Astrocyte (in vitro differentiated cells and primary cell): ENCODE measurements around the gene RHOB. TPM values are rescaled to one million over a fixed set of nuclear protein-coding genes. Genes with fewer than 3 reads are reported as not detected.

Experiments
- DNase-seq: peaks from one replicate; pipeline ENCODE4 v3.0.0-alpha.2; 2010; ENCODE audit warnings: low read depth
- FAIRE-seq: peaks from 2 replicates; lab custom pipeline; 2011; peaks lifted over from hg19 to GRCh38; lab: Jason Lieb, UNC
- H2AFZ ChIP-seq: 2 replicates; pipeline ENCODE4 v1.6.0; 2012; ENCODE audit warnings: low read depth, low read length, inconsistent platforms
- H3K27ac ChIP-seq: 2 replicates; pipeline ENCODE4 v1.5.1; 2011; ENCODE audit warnings: low read depth, low read length, inconsistent platforms
- H3K27me3 ChIP-seq: 2 replicates; pipeline ENCODE4 v1.6.0; 2011; ENCODE audit warnings: low read length, inconsistent platforms; ENCODE audit not compliant: insufficient read depth
- H3K36me3 ChIP-seq: 2 replicates; pipeline ENCODE4 v1.5.1; 2011; ENCODE audit warnings: low read length, inconsistent platforms; ENCODE audit not compliant: insufficient read depth
- H3K4me1 ChIP-seq: 2 replicates; pipeline ENCODE4 v1.5.1; 2011; ENCODE audit warnings: low read length, inconsistent platforms; ENCODE audit not compliant: insufficient read depth
- H3K4me2 ChIP-seq: 2 replicates; pipeline ENCODE4 v1.6.0; 2012; ENCODE audit warnings: low read length, inconsistent platforms
- H3K4me3 ChIP-seq: 2 replicates; pipeline ENCODE4 v1.5.1; 2011; ENCODE audit warnings: low read depth, mild to moderate bottlenecking, low read length, inconsistent platforms; ENCODE audit not compliant: insufficient read depth
- H3K79me2 ChIP-seq: 2 replicates; pipeline ENCODE4 v1.6.0; 2012; ENCODE audit warnings: mild to moderate bottlenecking, low read length, inconsistent platforms; ENCODE audit not compliant: insufficient read depth
- H3K9ac ChIP-seq: 2 replicates; pipeline ENCODE4 v1.6.0; 2012; ENCODE audit warnings: mild to moderate bottlenecking, low read length, inconsistent platforms
- H3K9me3 ChIP-seq: 2 replicates; pipeline ENCODE4 v1.5.1; 2012; ENCODE audit warnings: low read depth, mild to moderate bottlenecking, low read length, inconsistent platforms; ENCODE audit not compliant: insufficient read depth
- H4K20me1 ChIP-seq: 2 replicates; pipeline ENCODE4 v1.6.0; 2012; ENCODE audit warnings: low read length, inconsistent platforms; ENCODE audit not compliant: insufficient read depth
- H3K27ac Mint-ChIP-seq: one replicate; pipeline ENCODE4 v1.8.0; 2021; ENCODE audit warnings: mild to moderate bottlenecking, mixed read lengths; ENCODE audit not compliant: unreplicated experiment
- H3K27me3 Mint-ChIP-seq: one replicate; pipeline ENCODE4 v1.8.0; 2021; ENCODE audit warnings: low read depth, mixed read lengths; ENCODE audit not compliant: unreplicated experiment
- H3K36me3 Mint-ChIP-seq: one replicate; pipeline ENCODE4 v1.8.0; 2021; ENCODE audit warnings: low read depth, mixed read lengths; ENCODE audit not compliant: unreplicated experiment
- H3K4me1 Mint-ChIP-seq: one replicate; pipeline ENCODE4 v1.8.0; 2021; ENCODE audit warnings: low read depth, mixed read lengths; ENCODE audit not compliant: unreplicated experiment
- H3K4me3 Mint-ChIP-seq: one replicate; pipeline ENCODE4 v1.8.0; 2021; ENCODE audit warnings: mild to moderate bottlenecking, moderate library complexity, mixed read lengths; ENCODE audit not compliant: unreplicated experiment
- H3K9me3 Mint-ChIP-seq: one replicate; pipeline ENCODE4 v1.8.0; 2021; ENCODE audit warnings: mild to moderate bottlenecking, mixed read lengths; ENCODE audit not compliant: unreplicated experiment
- EZH2 ChIP-seq: IDR thresholded peaks from 2 replicates; pipeline ENCODE4 v1.6.1; 2012; ENCODE audit warnings: mild to moderate bottlenecking, low read length, inconsistent platforms; ENCODE audit not compliant: insufficient read depth
- total RNA-seq: library from RNA; stranded (reverse); gene quantifications from 2 replicates; pipeline ENCODE4 v1.2.1, GENCODE V29; 2021
- TF ChIP-seq, protein P1 (sequence below): IDR thresholded peaks from 2 replicates; pipeline ENCODE4 v1.5.1; 2011; ENCODE audit warnings: low read depth, mild to moderate bottlenecking, inconsistent platforms, low read length, moderate library complexity; ENCODE audit not compliant: insufficient read depth

RHOB gene
- total RNA-seq, 1 donor from 2014 or later = 161 TPM

DNA sequence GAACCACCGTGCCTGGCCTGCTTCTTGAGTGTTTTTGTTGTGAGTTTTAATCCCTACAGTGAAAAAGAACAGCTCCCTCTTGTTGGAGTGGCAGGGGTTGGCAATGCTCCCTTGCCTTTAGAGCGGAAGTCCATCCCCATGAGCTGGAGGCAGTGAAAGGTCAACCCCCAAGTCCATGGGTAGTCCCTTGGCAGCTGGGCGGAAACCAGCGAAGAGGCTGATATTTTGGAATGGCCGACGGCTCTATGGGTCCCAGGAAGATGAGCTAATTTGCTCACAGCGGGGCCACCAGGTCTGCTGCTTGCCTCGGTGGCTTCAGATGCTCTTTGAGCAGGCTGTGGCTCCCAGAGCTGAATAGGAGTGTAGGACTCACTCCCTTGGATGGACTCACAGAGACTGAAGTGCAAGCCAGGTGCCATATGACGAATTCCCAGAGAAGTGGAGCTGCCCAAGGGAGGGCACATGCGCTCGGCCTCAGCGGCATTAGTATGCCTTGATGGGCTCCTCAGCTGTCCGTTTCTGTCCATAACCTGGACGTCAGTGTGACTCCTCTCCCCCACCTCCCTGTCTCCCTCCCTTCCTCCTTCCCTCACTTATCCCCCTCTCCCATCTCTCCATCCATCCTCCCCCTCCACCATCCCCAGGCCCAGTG is 25.4 kb upstream of the RHOB start:
- H3K9me3 ChIP-seq = no peaks in the 10 kb centered on the region
- peak overlapping the region; percentile 54 for H3K4me2 ChIP-seq
- Mint-ChIP-seq H3K9me3 (no peaks in the 10 kb centered on the region), H3K4me1 (peaks cover 35% of the 10 kb centered on the region), H3K4me3 (no peak overlapping the region), H3K27ac (no peak overlapping the region), H3K27me3 (peaks cover 2% of the 10 kb centered on the region), H3K36me3 (no peaks in the 10 kb centered on the region)
- no peak for DNase-seq
- no peaks in the 10 kb centered on the region for H3K79me2 ChIP-seq
- H3K4me1 ChIP-seq = peaks cover 25% of the 10 kb centered on the region
- no peak overlapping the region for H3K9ac ChIP-seq
- TF ChIP-seq EZH2 = no peak
- TF ChIP-seq, protein P1, sequence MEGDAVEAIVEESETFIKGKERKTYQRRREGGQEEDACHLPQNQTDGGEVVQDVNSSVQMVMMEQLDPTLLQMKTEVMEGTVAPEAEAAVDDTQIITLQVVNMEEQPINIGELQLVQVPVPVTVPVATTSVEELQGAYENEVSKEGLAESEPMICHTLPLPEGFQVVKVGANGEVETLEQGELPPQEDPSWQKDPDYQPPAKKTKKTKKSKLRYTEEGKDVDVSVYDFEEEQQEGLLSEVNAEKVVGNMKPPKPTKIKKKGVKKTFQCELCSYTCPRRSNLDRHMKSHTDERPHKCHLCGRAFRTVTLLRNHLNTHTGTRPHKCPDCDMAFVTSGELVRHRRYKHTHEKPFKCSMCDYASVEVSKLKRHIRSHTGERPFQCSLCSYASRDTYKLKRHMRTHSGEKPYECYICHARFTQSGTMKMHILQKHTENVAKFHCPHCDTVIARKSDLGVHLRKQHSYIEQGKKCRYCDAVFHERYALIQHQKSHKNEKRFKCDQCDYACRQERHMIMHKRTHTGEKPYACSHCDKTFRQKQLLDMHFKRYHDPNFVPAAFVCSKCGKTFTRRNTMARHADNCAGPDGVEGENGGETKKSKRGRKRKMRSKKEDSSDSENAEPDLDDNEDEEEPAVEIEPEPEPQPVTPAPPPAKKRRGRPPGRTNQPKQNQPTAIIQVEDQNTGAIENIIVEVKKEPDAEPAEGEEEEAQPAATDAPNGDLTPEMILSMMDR = no peak
- H4K20me1 ChIP-seq = no peaks in the 10 kb centered on the region
- no peak overlapping the region for H2AFZ ChIP-seq
- no peaks in the 10 kb centered on the region for H3K36me3 ChIP-seq
- no peak overlapping the region for H3K27ac ChIP-seq
- peaks cover 8% of the 10 kb centered on the region for H3K27me3 ChIP-seq
- no peak overlapping the region for H3K4me3 ChIP-seq
- no peak for FAIRE-seq

DNA sequence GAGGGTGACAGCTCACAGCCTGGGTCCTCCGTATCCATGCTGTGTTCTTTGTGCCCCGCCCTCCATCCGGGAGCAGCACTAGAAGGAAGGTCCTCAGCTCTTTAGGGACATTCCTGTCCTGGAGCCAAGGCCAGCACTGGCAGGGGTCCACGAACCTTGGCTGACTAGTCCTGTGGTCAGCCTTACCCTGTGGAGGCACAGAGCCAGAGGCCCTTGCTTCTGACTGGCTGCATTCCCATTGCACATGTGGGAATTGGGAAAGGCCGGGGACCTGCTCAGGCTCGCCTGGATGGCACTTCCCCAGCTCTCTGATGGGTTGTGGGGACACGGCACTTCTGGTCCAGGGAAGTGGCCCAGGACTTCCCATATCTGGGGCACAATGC is 24.9 kb upstream of the RHOB start:
- Histone ChIP-seq H3K4me3 (no peak overlapping the region), H3K27ac (no peak overlapping the region), H2AFZ (no peak overlapping the region), H3K79me2 (no peaks in the 10 kb centered on the region), H3K4me2 (peak overlapping the region; percentile 54), H3K4me1 (peaks cover 25% of the 10 kb centered on the region), H3K27me3 (peaks cover 8% of the 10 kb centered on the region), H3K9ac (no peak overlapping the region), H3K36me3 (no peaks in the 10 kb centered on the region), H4K20me1 (no peaks in the 10 kb centered on the region), H3K9me3 (no peaks in the 10 kb centered on the region)
- Mint-ChIP-seq H3K4me3 (no peak overlapping the region), H3K36me3 (no peaks in the 10 kb centered on the region), H3K27ac (no peak overlapping the region), H3K9me3 (no peaks in the 10 kb centered on the region), H3K27me3 (peaks cover 6% of the 10 kb centered on the region), H3K4me1 (peaks cover 32% of the 10 kb centered on the region)
- DNase-seq (peak; percentile 79), FAIRE-seq (no peak)
- TF ChIP-seq EZH2 = no peak
- TF ChIP-seq, protein P1 = no peak
